SK-N-SH treated with all-trans-retinoic acid at 6 μM for 48 hours (cell line): ENCODE results near the gene ORM2.

Source experiments
- SNAI2 ChIP-seq: fragments of 250-450 bp; sonication (Bioruptor Pico); IDR thresholded peaks from 2 replicates; pipeline ENCODE4 v1.5.0; 2020; ENCODE audit warnings: mild to moderate bottlenecking, moderate library complexity
- TCF4 ChIP-seq: fragments of 250-450 bp; sonication (Bioruptor Pico); IDR thresholded peaks from 2 replicates; pipeline ENCODE4 v1.8.0; 2021; ENCODE audit warnings: mild to moderate bottlenecking, moderate library complexity, borderline replicate concordance
- TOX ChIP-seq: fragments of 250-450 bp; sonication (Bioruptor Pico); IDR thresholded peaks from 2 replicates; pipeline ENCODE4 v1.8.0; 2021; ENCODE audit warnings: mild to moderate bottlenecking, moderate library complexity, borderline replicate concordance
- ZFP3 ChIP-seq: fragments of 250-450 bp; sonication (Bioruptor Pico); IDR thresholded peaks from 2 replicates; pipeline ENCODE4 v1.5.0; 2020; ENCODE audit warnings: mild to moderate bottlenecking, moderate library complexity
- ZFP30 ChIP-seq: fragments of 450-650 bp; formaldehyde crosslinking; IDR thresholded peaks from 2 replicates; pipeline ENCODE4 v1.5.0; 2022; ENCODE audit warnings: mild to moderate bottlenecking, moderate library complexity
- TF ChIP-seq, protein P1 (sequence below): fragments of 250-450 bp; sonication (Bioruptor Pico); IDR thresholded peaks from 2 replicates; pipeline ENCODE4 v1.5.1; 2020; ENCODE audit warnings: low read depth, mild to moderate bottlenecking, moderate library complexity
- TF ChIP-seq, protein P2 (sequence below): fragments of 250-450 bp; sonication (Bioruptor Pico); IDR thresholded peaks from 2 replicates; pipeline ENCODE4 v1.8.0; 2020; ENCODE audit warnings: mild to moderate bottlenecking, moderate library complexity, borderline replicate concordance

- TF ChIP-seq ZFP3 (CRISPR knock-in tag) (no peak), ZFP30 (CRISPR knock-in tag) (no peak), TOX (CRISPR knock-in tag) (no peak), SNAI2 (CRISPR knock-in tag) (no peak), TCF4 (CRISPR knock-in tag) (no peak)
- TF ChIP-seq, protein P1, sequence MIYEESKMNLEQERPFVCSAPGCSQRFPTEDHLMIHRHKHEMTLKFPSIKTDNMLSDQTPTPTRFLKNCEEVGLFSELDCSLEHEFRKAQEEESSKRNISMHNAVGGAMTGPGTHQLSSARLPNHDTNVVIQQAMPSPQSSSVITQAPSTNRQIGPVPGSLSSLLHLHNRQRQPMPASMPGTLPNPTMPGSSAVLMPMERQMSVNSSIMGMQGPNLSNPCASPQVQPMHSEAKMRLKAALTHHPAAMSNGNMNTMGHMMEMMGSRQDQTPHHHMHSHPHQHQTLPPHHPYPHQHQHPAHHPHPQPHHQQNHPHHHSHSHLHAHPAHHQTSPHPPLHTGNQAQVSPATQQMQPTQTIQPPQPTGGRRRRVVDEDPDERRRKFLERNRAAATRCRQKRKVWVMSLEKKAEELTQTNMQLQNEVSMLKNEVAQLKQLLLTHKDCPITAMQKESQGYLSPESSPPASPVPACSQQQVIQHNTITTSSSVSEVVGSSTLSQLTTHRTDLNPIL: no peak
- TF ChIP-seq, protein P2, sequence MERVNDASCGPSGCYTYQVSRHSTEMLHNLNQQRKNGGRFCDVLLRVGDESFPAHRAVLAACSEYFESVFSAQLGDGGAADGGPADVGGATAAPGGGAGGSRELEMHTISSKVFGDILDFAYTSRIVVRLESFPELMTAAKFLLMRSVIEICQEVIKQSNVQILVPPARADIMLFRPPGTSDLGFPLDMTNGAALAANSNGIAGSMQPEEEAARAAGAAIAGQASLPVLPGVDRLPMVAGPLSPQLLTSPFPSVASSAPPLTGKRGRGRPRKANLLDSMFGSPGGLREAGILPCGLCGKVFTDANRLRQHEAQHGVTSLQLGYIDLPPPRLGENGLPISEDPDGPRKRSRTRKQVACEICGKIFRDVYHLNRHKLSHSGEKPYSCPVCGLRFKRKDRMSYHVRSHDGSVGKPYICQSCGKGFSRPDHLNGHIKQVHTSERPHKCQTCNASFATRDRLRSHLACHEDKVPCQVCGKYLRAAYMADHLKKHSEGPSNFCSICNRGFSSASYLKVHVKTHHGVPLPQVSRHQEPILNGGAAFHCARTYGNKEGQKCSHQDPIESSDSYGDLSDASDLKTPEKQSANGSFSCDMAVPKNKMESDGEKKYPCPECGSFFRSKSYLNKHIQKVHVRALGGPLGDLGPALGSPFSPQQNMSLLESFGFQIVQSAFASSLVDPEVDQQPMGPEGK: no peak
Measured at GRCh38 chr9:114303571-114303970, 26.1 kb upstream of the ORM2 start.
